Natural killer cell (primary cell): Measurements from ENCODE around the gene SORCS1. TPM values are rescaled to one million over a fixed set of nuclear protein-coding genes. Genes with fewer than 3 reads are reported as not detected.

Experiments
- ATAC-seq, 3 donors: fragments of 150-1000 bp in 2 of 3; fragments of 200-7000 bp in 1 of 3; cut with Tn5 transposase; 1 replicate in 1 of 3; 2 replicates in 2 of 3; pipeline ENCODE4 v1.10.0; 2021; ENCODE audit warnings: mild to moderate bottlenecking in 2 of 3, moderate library complexity in 2 of 3
- DNase-seq, 2 donors: peaks; one replicate each; pipeline versions ENCODE4 v3.0.0 to v3.0.0-alpha.2; 2013 to 2021; ENCODE audit warnings: mixed read lengths in 1 of 2
- H3K27ac ChIP-seq: one replicate; pipeline ENCODE4 v1.5.1; 2013; ENCODE audit warnings: mild to moderate bottlenecking, low read length
- H3K27me3 ChIP-seq: one replicate; pipeline ENCODE4 v1.6.1; 2013; ENCODE audit warnings: low read length; ENCODE audit not compliant: control insufficient read depth, insufficient read depth
- H3K36me3 ChIP-seq: one replicate; pipeline ENCODE4 v1.6.1; 2013; ENCODE audit warnings: low read length; ENCODE audit not compliant: control insufficient read depth, insufficient read depth
- H3K4me1 ChIP-seq: one replicate; pipeline ENCODE4 v1.6.1; 2013; ENCODE audit warnings: low read length; ENCODE audit not compliant: control insufficient read depth, insufficient read depth
- H3K4me3 ChIP-seq: one replicate; pipeline ENCODE4 v1.5.1; 2013; ENCODE audit warnings: low read length
- H3K9me3 ChIP-seq: one replicate; pipeline ENCODE4 v1.6.1; 2013; ENCODE audit warnings: low read length; ENCODE audit not compliant: control insufficient read depth, insufficient read depth
- H3K27ac Mint-ChIP-seq, 2 donors: one replicate each; pipeline ENCODE4 v1.8.0; 2022; ENCODE audit warnings: mild to moderate bottlenecking in 2 of 2, mixed read lengths in 2 of 2, moderate library complexity in 1 of 2
- H3K27me3 Mint-ChIP-seq, 2 donors: one replicate each; pipeline ENCODE4 v1.8.0; 2022; ENCODE audit warnings: low read depth in 2 of 2, mixed read lengths in 2 of 2
- H3K36me3 Mint-ChIP-seq: one replicate; pipeline ENCODE4 v1.8.0; 2022; ENCODE audit warnings: mixed read lengths
- H3K4me1 Mint-ChIP-seq, 2 donors: one replicate each; pipeline ENCODE4 v1.8.0; 2022; ENCODE audit warnings: mixed read lengths in 2 of 2
- H3K4me3 Mint-ChIP-seq: one replicate; pipeline ENCODE4 v1.8.0; 2022; ENCODE audit warnings: mild to moderate bottlenecking, moderate library complexity, mixed read lengths
- H3K9me3 Mint-ChIP-seq, 2 donors: one replicate each; pipeline ENCODE4 v1.8.0; 2022; ENCODE audit warnings: mixed read lengths in 2 of 2
- WGBS: methylation state at CpG from one replicate; pipeline ENCODE4 v1.1.7; 2013; ENCODE audit warnings: missing lambda C conversion rate; ENCODE audit not compliant: insufficient coverage; 5-methylcytosine and 5-hydroxymethylcytosine counted together
- intact Hi-C: fragments of 100-400 bp; cut with micrococcal nuclease; formaldehyde crosslinking; loops from one replicate; pipeline ENCODE4 v1.14.2; 2022
- total RNA-seq, 4 donors: library from RNA; stranded (reverse); fragments of 120-200 nt in 1 of 4; gene quantifications; one replicate each; pipeline versions ENCODE4 v1.2.3 to v1.2.4, GENCODE V29; 2013 to 2022
- TF ChIP-seq, protein P1 (sequence below): fragments of 200-600 bp; IDR thresholded peaks from one replicate; pipeline ENCODE4 v1.8.0; 2022; ENCODE audit warnings: antibody characterized with exemption

Gene SORCS1
- total RNA-seq, 3 donors from 2014 or later (not counting 1 experiment from before 2014, with no cell fraction given): not detected

DNA sequence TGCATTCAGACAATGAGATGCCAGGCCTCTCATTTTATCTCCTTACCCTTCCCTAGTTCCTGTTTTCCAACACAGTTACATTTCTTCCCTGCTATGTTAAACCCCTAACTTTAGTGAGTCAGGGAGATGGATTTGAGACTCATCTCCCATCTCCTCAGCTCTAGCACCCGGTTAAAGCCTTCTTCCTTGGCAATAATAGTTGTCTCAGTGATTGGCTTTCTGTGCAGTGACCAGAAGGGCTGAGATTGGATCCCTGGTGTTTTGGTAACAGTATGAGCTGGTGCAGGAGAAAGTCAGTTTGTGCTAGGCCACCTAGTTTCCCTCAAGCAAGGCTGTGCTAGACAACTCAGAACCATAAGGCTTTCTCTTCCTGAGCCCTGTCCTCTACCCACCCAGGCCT lies 212.5 kb downstream of the SORCS1 start:
- Histone ChIP-seq H3K27me3 (no peaks in the 10 kb centered on the region), H3K27ac (no peak overlapping the region), H3K4me3 (no peak overlapping the region), H3K36me3 (no peaks in the 10 kb centered on the region), H3K9me3 (no peaks in the 10 kb centered on the region), H3K4me1 (no peaks in the 10 kb centered on the region)
- Mint-ChIP-seq H3K4me3 (no peak overlapping the region), H3K27ac (no peak overlapping the region), H3K4me1 (no peaks in the 10 kb centered on the region), H3K36me3 (no peaks in the 10 kb centered on the region), H3K27me3 (no peaks in the 10 kb centered on the region), H3K9me3 (no peaks in the 10 kb centered on the region)
- ATAC-seq (no peak), DNase-seq (no peak)
- intact Hi-C loops: no loop called here
- TF ChIP-seq, protein P1, sequence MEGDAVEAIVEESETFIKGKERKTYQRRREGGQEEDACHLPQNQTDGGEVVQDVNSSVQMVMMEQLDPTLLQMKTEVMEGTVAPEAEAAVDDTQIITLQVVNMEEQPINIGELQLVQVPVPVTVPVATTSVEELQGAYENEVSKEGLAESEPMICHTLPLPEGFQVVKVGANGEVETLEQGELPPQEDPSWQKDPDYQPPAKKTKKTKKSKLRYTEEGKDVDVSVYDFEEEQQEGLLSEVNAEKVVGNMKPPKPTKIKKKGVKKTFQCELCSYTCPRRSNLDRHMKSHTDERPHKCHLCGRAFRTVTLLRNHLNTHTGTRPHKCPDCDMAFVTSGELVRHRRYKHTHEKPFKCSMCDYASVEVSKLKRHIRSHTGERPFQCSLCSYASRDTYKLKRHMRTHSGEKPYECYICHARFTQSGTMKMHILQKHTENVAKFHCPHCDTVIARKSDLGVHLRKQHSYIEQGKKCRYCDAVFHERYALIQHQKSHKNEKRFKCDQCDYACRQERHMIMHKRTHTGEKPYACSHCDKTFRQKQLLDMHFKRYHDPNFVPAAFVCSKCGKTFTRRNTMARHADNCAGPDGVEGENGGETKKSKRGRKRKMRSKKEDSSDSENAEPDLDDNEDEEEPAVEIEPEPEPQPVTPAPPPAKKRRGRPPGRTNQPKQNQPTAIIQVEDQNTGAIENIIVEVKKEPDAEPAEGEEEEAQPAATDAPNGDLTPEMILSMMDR: no peak
- 100% methylated on average over 1 of the region's 1 CpG for WGBS

DNA sequence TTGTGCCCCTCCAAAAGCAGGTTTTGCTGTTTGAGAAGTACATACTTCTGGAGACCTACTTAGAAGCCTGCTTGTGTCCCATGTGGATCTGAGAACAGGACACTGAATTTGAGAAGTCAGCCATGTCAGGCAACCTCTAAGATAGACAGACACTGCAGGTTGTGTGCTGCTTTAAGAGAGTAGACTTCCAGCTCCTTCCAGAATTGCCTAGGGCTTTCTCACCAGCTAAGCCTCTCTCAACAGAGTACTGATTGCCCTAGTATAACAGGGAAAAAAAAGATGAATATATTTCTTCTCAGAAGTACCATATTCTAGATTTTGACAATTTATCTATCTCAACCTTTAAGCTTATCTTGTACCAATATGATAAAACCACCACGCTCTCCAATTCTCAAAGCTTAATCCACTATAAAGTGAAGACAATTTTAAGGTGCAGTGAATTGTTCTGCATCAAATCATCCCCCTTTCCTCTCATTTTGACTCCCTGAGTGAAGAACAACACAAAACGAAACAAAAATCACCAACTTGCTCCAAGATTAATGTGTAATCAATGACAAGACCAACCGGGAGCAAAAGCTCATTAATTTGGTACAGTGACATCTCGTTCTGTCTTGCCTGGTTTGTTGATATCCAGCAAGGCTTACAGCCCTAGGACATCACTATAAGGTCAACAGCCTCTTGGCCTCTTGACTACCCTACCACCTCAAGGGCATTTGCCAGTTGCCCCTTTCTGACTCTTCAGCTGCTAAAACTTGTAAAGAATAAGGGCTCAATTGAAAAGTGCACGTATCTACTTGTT lies 214.6 kb downstream of the SORCS1 start:
- Histone ChIP-seq H3K27me3 (no peaks in the 10 kb centered on the region), H3K27ac (no peak overlapping the region), H3K36me3 (no peaks in the 10 kb centered on the region), H3K9me3 (no peaks in the 10 kb centered on the region), H3K4me1 (no peaks in the 10 kb centered on the region), H3K4me3 (no peak overlapping the region)
- 85% methylated on average over 5 of the region's 5 CpGs for WGBS
- no peak for ATAC-seq
- H3K27me3 Mint-ChIP-seq: no peaks in the 10 kb centered on the region
- H3K36me3 Mint-ChIP-seq: no peaks in the 10 kb centered on the region
- H3K27ac Mint-ChIP-seq: no peak overlapping the region
- no peaks in the 10 kb centered on the region for H3K9me3 Mint-ChIP-seq
- no peak for DNase-seq
- TF ChIP-seq, protein P1: no peak
- intact Hi-C loops: no loop called here
- no peaks in the 10 kb centered on the region for H3K4me1 Mint-ChIP-seq
- no peak overlapping the region for H3K4me3 Mint-ChIP-seq

DNA sequence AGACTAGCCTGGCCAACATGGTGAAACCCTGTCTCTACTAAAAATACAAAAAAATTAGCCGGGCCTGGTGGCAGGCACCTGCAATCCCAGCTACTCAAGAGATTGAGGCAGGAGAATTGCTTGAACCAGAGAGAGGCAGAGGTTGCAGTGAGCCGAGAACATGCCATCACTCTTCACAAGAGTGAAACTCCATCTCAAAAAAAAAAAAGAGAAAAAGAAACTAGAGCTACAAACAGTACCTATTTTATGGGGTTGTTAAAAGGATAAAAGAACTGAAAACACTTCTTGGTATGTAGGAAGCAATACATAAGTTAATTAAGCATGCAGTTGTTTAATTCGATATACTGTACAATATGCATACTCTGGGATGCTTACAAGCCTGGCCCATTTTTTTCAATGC lies 216.9 kb downstream of the SORCS1 start:
- no peaks in the 10 kb centered on the region for H3K36me3 ChIP-seq
- no peak overlapping the region for H3K27ac Mint-ChIP-seq
- H3K27me3 ChIP-seq: no peaks in the 10 kb centered on the region
- no peak overlapping the region for H3K4me3 ChIP-seq
- no peaks in the 10 kb centered on the region for H3K27me3 Mint-ChIP-seq
- ATAC-seq (no peak), DNase-seq (no peak)
- TF ChIP-seq, protein P1: no peak
- no peaks in the 10 kb centered on the region for H3K4me1 ChIP-seq
- no peaks in the 10 kb centered on the region for H3K36me3 Mint-ChIP-seq
- 90% methylated on average over 1 of the region's 3 CpGs for WGBS
- intact Hi-C loops: no loop called here
- no peak overlapping the region for H3K27ac ChIP-seq
- H3K9me3 ChIP-seq: no peaks in the 10 kb centered on the region
- H3K4me1 Mint-ChIP-seq: no peaks in the 10 kb centered on the region
- H3K9me3 Mint-ChIP-seq: no peaks in the 10 kb centered on the region
- no peak overlapping the region for H3K4me3 Mint-ChIP-seq
